Common myeloid progenitor, CD34-positive (primary cell): ENCODE data around the gene DKK3.
A peak's percentile ranks its signal among the peaks of the same experiment; 100 is the strongest.

Source experiments
- CTCF ChIA-PET: fragments of 350-600 bp; sonication (Branson Sonifier 250); formaldehyde crosslinking; loops from one replicate; lab custom pipeline; 2021; ENCODE audit warnings: antibody characterized with exemption; lab: Charles Lee
- POLR2A ChIA-PET: fragments of 350-600 bp; sonication (Branson Sonifier 250); formaldehyde crosslinking; loops from one replicate; lab custom pipeline; 2021; ENCODE audit warnings: antibody characterized with exemption; lab: Charles Lee
- DNase-seq, 3 donors: peaks; one replicate each; pipeline versions ENCODE4 v3.0.0 to v3.0.0-alpha.2; 2013
- H3K27ac ChIP-seq, 2 experiments: 1 replicate in 1 of 2; 2 replicates in 1 of 2; pipeline ENCODE4 v1.7.0; 2013; ENCODE audit warnings: inconsistent platforms in 2 of 2, low read length in 2 of 2, mild to moderate bottlenecking in 2 of 2, low read depth in 1 of 2, moderate library complexity in 1 of 2; ENCODE audit not compliant: severe bottlenecking in 2 of 2, insufficient read depth in 1 of 2, poor library complexity in 1 of 2
- H3K27me3 ChIP-seq, 5 experiments: replicated peaks in 2 of 5; 1 replicate in 3 of 5; 2 replicates in 2 of 5; pipeline versions ENCODE4 v1.6.1 to v1.7.0; 2013; ENCODE audit warnings: low read length in 4 of 5, mild to moderate bottlenecking in 2 of 5, moderate library complexity in 2 of 5, inconsistent platforms in 1 of 5; ENCODE audit not compliant: insufficient read depth in 5 of 5, control insufficient read depth in 4 of 5
- H3K36me3 ChIP-seq, 4 experiments: 1 replicate in 2 of 4; 2 replicates in 2 of 4; pipeline versions ENCODE4 v1.6.1 to v1.7.0; 2013; ENCODE audit warnings: low read length in 3 of 4, control low read depth in 1 of 4, mild to moderate bottlenecking in 1 of 4; ENCODE audit not compliant: control insufficient read depth in 4 of 4, insufficient read depth in 4 of 4
- H3K4me1 ChIP-seq, 4 experiments: 1 replicate in 3 of 4; 2 replicates in 1 of 4; pipeline versions ENCODE4 v1.6.1 to v1.7.1; 2013; ENCODE audit warnings: low read length in 3 of 4, mild to moderate bottlenecking in 3 of 4, control low read depth in 1 of 4, inconsistent platforms in 1 of 4, moderate library complexity in 1 of 4; ENCODE audit not compliant: control insufficient read depth in 4 of 4, insufficient read depth in 4 of 4; ENCODE audit errors: control extremely low read depth in 1 of 4
- H3K4me3 ChIP-seq, 7 experiments: 1 replicate in 4 of 7; 2 replicates in 3 of 7; pipeline versions ENCODE4 v1.5.1 to v1.7.0; 2013; ENCODE audit warnings: mild to moderate bottlenecking in 7 of 7, low read length in 6 of 7, moderate library complexity in 6 of 7, inconsistent platforms in 2 of 7, low read depth in 2 of 7, control low read depth in 1 of 7; ENCODE audit not compliant: insufficient read depth in 4 of 7, control insufficient read depth in 1 of 7; ENCODE audit errors: extremely low read depth in 1 of 7
- H3K9me3 ChIP-seq, 5 experiments: 1 replicate in 4 of 5; 2 replicates in 1 of 5; pipeline versions ENCODE4 v1.6.1 to v1.7.1; 2013; ENCODE audit warnings: low read length in 4 of 5, mild to moderate bottlenecking in 2 of 5, inconsistent platforms in 1 of 5, low read depth in 1 of 5, moderate library complexity in 1 of 5; ENCODE audit not compliant: control insufficient read depth in 4 of 5, insufficient read depth in 2 of 5; ENCODE audit errors: control extremely low read depth in 1 of 5
- WGBS: methylation state at CpG from one replicate; pipeline ENCODE4 v1.1.5; 2013; ENCODE audit not compliant: insufficient coverage; 5-methylcytosine and 5-hydroxymethylcytosine counted together

The DKK3 gene

DNA sequence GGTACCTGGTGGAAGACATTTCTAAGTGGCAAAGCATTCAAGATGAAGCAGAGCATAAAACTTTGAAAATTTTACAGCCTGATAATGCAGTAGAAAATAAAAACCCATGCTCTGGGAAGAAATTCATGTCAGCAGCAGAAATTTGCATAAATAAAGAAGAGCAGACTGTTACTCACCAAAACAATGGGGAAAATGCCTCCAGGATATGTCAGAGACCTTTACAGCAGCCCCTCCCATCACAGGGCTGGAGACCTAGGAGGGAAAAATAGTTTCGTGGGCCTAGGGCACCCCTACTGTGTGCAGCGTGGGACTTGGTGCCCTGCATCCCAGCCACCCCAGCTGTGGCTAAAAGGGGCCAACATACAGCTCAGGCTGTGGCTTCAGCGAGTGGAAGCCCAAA, 5.4 kb upstream of the DKK3 start:
- CTCF ChIA-PET: no interaction called here
- WGBS: 97% methylated on average over 3 of the region's 3 CpGs
- DNase-seq: no peak

DNA sequence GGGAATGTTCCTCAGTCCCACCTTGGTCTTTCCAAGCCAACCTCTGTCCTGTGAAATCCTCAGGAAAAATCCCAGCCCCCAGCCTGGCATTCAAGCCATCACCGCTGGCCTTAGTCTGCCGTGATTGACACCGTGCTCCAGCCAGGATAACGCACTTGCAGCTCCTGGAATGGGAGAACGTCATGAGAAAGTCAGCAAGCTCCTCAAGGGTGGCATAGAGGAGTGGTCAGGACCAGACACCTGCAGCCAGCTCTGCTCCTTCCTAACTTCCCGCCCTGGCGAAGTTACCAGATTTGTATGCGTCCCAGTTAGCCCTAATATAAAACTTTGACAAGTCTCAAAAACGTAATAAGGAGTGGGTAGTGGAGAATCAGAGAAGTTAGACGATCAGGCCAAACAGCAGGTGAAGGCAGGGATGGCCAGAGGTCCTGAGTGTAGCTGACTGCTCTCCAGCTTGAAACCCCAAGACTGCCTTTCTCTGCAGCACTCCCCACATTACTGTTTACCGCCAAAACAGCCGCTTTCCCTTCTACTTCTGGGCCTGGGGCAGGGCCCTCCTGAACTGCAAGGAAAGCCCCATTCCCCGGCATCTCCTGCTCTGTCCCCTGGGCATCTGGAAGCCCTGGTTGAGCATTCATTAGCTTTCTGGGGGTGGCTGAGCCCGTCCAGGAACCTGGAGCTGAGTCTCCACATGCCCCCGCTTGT, 1.3 kb upstream of the DKK3 start:
- Histone ChIP-seq H3K4me1 (peaks cover 0 to 15% (median 7%) of the 10 kb centered on the region in 4 experiments), H3K27ac (no peak overlapping the region), H3K27me3 (peaks cover 7 to 86% (median 45%) of the 10 kb centered on the region in 5 experiments), H3K4me3 (peak overlapping the region in 2 of 7 experiments; percentile 25 to 38), H3K9me3 (peaks cover 0 to 4% (median 0%) of the 10 kb centered on the region in 5 experiments), H3K36me3 (no peaks in the 10 kb centered on the region)
- ChIA-PET POLR2A (no interaction called here), CTCF (interaction anchor here (1.1 kb wide), 1 partner anchor 8 kb away, joined by 3 read pairs; no protein-coding TSS in a partner anchor)
- 46% methylated on average over 9 of the region's 15 CpGs for WGBS
- no peak for DNase-seq

More for the DNA sequence above, 5.4 kb upstream of the DKK3 start:
- POLR2A ChIA-PET: no interaction called here
- Histone ChIP-seq H3K4me3 (no peak overlapping the region), H3K27ac (no peak overlapping the region), H3K9me3 (peaks cover 0 to 4% (median 0%) of the 10 kb centered on the region in 5 experiments), H3K36me3 (no peaks in the 10 kb centered on the region), H3K4me1 (peaks cover 0 to 4% (median 1%) of the 10 kb centered on the region in 4 experiments), H3K27me3 (peaks cover 3 to 50% (median 19%) of the 10 kb centered on the region in 5 experiments)

DNA sequence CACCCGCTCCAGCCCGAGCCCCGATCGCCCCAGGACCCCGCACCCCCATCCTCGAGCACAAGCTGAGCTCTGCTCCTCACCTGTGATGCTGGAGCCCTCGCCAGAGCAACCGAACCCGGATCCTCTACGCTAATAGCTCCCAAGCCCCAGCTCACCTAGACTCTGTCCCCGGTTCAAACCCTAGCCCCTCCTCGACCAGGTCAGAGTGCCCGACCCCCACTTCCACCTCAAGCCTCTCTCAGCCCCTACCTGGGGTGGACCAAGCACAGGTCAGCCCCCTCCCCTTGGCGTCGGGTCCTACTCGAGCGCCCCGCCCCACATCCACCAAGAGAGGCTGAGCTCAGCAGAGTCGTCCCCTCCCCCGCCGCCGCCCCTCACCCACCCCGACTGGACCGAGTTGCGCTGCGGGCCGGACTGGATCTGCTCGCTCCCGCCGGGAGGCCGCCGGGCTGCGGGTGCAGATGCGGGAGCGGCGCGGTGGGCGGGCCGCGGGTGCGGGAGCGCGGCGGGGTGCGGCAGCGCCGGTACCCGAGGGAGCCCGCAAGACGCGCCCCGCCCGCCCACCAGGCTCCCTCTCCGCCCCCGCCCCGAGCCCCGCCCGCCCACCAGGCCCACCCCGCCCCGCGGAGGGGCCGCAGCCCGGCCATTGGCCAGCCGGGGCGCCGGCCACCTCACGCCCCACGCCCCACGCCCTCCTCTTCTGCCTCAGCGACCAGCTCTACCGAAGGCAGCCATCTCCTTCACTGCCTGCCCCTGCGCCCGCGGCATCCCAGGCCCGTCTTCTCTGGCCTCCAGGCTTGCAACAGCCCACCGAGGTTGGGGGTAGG, 577 bp upstream of the DKK3 start:
- H3K4me1 ChIP-seq: peaks cover 0 to 15% (median 7%) of the 10 kb centered on the region in 4 experiments
- H3K27ac ChIP-seq: no peak overlapping the region
- no peaks in the 10 kb centered on the region for H3K36me3 ChIP-seq
- WGBS: 1% methylated on average over 26 of the region's 76 CpGs
- peaks cover 0 to 4% (median 0%) of the 10 kb centered on the region in 5 experiments for H3K9me3 ChIP-seq
- peak overlapping the region in 5 of 7 experiments; percentile 19 to 61 (median 26) for H3K4me3 ChIP-seq
- ChIA-PET CTCF (interaction anchor here (0.9 kb wide), 1 partner anchor 10 kb away, joined by 3 read pairs; no protein-coding TSS in a partner anchor), POLR2A (no interaction called here)
- H3K27me3 ChIP-seq: peaks cover 7 to 89% (median 49%) of the 10 kb centered on the region in 5 experiments
- DNase-seq: peak in 1 of 3 donors; percentile 22

DNA sequence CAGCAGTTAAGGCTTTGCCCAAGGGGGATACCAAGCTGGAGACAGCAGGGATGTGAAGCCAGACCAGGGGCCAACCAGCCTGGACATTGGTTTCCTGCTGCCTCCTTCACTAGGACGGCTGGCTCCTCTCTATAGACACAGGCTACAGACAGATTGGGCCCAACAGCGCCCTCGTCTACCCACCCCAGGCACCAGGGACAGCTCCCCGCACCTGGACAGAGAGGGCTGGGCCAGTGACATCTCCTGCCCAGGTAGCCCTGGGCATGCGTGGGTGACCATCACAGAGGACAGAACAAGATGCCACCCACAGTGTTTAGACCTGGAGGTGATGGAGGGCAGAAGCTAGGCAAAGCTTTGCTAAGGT, 1.2 kb downstream of the DKK3 start:
- Histone ChIP-seq H3K4me3 (no peak overlapping the region), H3K27ac (no peak overlapping the region)

DNA sequence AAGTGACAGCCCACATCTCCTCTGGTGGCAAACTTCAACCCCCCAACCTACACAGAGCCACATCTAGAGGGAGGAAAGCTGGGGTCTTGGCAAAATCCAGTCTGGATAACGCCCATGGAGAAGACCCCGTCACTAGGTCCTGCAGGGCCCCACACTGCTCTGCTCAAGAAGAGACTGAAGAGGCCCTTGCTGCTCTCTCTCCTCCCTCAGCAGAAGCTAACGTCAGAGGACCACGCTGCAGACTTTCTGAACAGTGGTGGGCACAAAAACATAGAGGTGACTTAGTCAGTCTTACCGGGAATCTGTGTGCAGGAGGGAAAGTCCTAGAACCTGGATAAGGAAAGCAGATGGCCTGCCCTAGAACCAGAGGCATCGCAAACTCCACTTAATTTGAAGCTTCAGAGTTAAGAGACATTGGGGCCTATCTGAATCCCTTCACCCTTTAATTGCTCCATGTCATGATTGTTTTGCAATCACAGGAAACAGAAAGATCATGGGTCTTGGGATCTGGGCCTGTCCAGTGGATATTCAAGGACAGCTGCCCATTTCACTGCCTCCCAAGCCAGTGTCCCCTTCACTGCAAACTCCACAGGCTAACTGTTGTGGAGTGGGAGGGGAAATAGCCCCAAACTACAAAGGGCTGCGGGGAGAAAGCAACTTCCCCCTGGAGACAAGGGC, 1.7 kb downstream of the DKK3 start:
- Histone ChIP-seq H3K36me3 (no peaks in the 10 kb centered on the region), H3K4me3 (no peak overlapping the region), H3K27me3 (peaks cover 4 to 81% (median 47%) of the 10 kb centered on the region in 5 experiments), H3K4me1 (peaks cover 0 to 15% (median 7%) of the 10 kb centered on the region in 4 experiments), H3K9me3 (peaks cover 0 to 4% (median 0%) of the 10 kb centered on the region in 5 experiments), H3K27ac (no peak overlapping the region)
- CTCF ChIA-PET: interaction anchor here (0.9 kb wide), 1 partner anchor 18 kb away, joined by 4 read pairs; no protein-coding TSS in a partner anchor
- no peak for DNase-seq
- whole genome bisulfite sequencing: 98% methylated on average over 5 of the region's 7 CpGs
- POLR2A ChIA-PET: no interaction called here

More for the DNA sequence above, 1.2 kb downstream of the DKK3 start:
- CTCF ChIA-PET: interaction anchor here (0.9 kb wide), 1 partner anchor 17 kb away, joined by 4 read pairs; no protein-coding TSS in a partner anchor
- Histone ChIP-seq H3K36me3 (no peaks in the 10 kb centered on the region), H3K27me3 (peaks cover 4 to 84% (median 47%) of the 10 kb centered on the region in 5 experiments), H3K9me3 (peaks cover 0 to 4% (median 0%) of the 10 kb centered on the region in 5 experiments), H3K4me1 (peaks cover 0 to 15% (median 7%) of the 10 kb centered on the region in 4 experiments)
- POLR2A ChIA-PET: no interaction called here
- WGBS: 93% methylated on average over 5 of the region's 5 CpGs
- DNase-seq: no peak

DNA sequence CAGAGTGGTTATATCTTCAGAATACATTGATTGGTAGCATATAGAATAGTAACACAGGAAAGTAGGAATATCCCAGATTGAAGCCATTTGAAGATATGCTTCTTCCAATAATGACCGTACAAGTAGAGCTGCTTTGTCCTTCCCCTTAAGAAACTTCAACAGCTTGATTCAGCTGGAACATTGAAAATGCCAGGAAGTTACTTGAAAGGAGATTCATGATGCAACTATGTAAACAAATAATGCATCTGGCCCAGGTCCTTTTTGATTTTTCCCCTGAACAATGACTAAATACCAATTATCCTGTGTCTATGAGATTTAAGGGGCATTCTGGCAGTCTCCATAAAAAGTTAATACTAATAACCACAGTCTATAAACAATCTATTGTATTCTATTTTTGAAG, 3.0 kb downstream of the DKK3 start:
- Histone ChIP-seq H3K27me3 (peaks cover 4 to 74% (median 48%) of the 10 kb centered on the region in 5 experiments), H3K4me1 (peaks cover 0 to 15% (median 7%) of the 10 kb centered on the region in 4 experiments), H3K4me3 (no peak overlapping the region), H3K9me3 (peaks cover 0 to 4% (median 0%) of the 10 kb centered on the region in 5 experiments), H3K36me3 (no peaks in the 10 kb centered on the region), H3K27ac (no peak overlapping the region)
- no CpG with 5 or more reads among the region's 1 CpG for WGBS
- CTCF ChIA-PET: interaction anchor here (0.7 kb wide), 1 partner anchor 10 kb away, joined by 3 read pairs; no protein-coding TSS in a partner anchor
- no peak for DNase-seq
- POLR2A ChIA-PET: no interaction called here
